Gastrocnemius medialis (tissue), 4 donors: Measurements from ENCODE around the gene ZNF513. TPM values are rescaled to one million over a fixed set of nuclear protein-coding genes. Genes with fewer than 3 reads are reported as not detected.

Experiments used
- ATAC-seq, 2 donors: fragments of 150-250 bp; one replicate each; pipeline ENCODE4 v1.9.1; 2016
- DNase-seq, 2 donors: peaks; one replicate each; pipeline ENCODE4 v3.0.0-alpha.2; 2019
- H3K27ac ChIP-seq, 4 donors: fragments of 200-600 bp; sonication (generic); 1 replicate in 1 of 4; 2 replicates in 3 of 4; pipeline ENCODE4 v1.5.1; 2016 to 2018; ENCODE audit warnings: mild to moderate bottlenecking in 2 of 4, moderate library complexity in 1 of 4
- H3K27me3 ChIP-seq, 3 donors: fragments of 200-600 bp; sonication (generic) in 2 of 3; 1 replicate in 1 of 3; 2 replicates in 2 of 3; pipeline versions ENCODE4 v1.5.1 to v1.6.0; 2016 to 2019; ENCODE audit warnings: mild to moderate bottlenecking in 1 of 3, moderate library complexity in 1 of 3
- H3K36me3 ChIP-seq, 2 donors: fragments of 200-600 bp; sonication (generic) in 1 of 2; one replicate each; pipeline ENCODE4 v1.5.1; 2017 to 2018
- H3K4me1 ChIP-seq, 2 donors: fragments of 200-600 bp; sonication (generic) in 1 of 2; one replicate each; pipeline ENCODE4 v1.5.1; 2016 to 2017; ENCODE audit warnings: mild to moderate bottlenecking in 2 of 2
- H3K4me3 ChIP-seq, 4 donors: fragments of 200-600 bp; sonication (generic) in 3 of 4; 1 replicate in 1 of 4; 2 replicates in 3 of 4; pipeline ENCODE4 v1.5.1; 2016 to 2019; ENCODE audit warnings: mild to moderate bottlenecking in 2 of 4
- H3K9me3 ChIP-seq, 3 donors: fragments of 200-600 bp; sonication (generic) in 2 of 3; 1 replicate in 1 of 3; 2 replicates in 2 of 3; pipeline ENCODE4 v1.5.1; 2016 to 2019
- CTCF ChIP-seq, 5 experiments: fragments of 450-650 bp in 3 of 5; fragments of 200-600 bp in 2 of 5; sonication (generic) in 2 of 5; IDR thresholded peaks in 4 of 5; conservative IDR thresholded peaks in 1 of 5; 1 replicate in 4 of 5; 2 replicates in 1 of 5; pipeline ENCODE4 v1.5.1; 2016 to 2019; ENCODE audit warnings: antibody characterized with exemption in 5 of 5, mild to moderate bottlenecking in 3 of 5, moderate library complexity in 3 of 5
- POLR2A ChIP-seq, 2 donors: fragments of 450-650 bp; IDR thresholded peaks; one replicate each; pipeline ENCODE4 v1.6.1; 2017; ENCODE audit warnings: antibody characterized with exemption in 2 of 2, mild to moderate bottlenecking in 2 of 2, moderate library complexity in 2 of 2
- in situ Hi-C, 4 donors: fragments of 200-750 bp; cut with MboI; loops; one replicate each; pipeline versions ENCODE4 v1.15.0 to v1.8.0; 2017; ENCODE audit warnings: low sequenced_read_pairs in 4 of 4
- intact Hi-C: fragments of 100-400 bp; cut with DNase I; formaldehyde crosslinking; loops from one replicate; pipeline ENCODE4 v1.15.1; 2023; ENCODE audit warnings: low total_unique reads
- total RNA-seq, 4 donors: library from RNA; depleted of rRNA; stranded (reverse); fragments of >200 nt; gene quantifications; one replicate each; pipeline versions ENCODE4 v1.1.0 to v1.2.3, GENCODE V29; 2016

ZNF513 gene
- total RNA-seq, 4 donors from 2014 or later: 2.0 to 7.6 (median 4.5) TPM

- H3K4me3 ChIP-seq: no peak overlapping the region
- no peak for ATAC-seq
- no peak for DNase-seq
- H3K27me3 ChIP-seq: no peaks in the 10 kb centered on the region
- no peaks in the 10 kb centered on the region for H3K9me3 ChIP-seq
- TF ChIP-seq POLR2A (IDR thresholded peaks at IDR 0.05): no peak
- TF ChIP-seq CTCF (IDR thresholded peaks at IDR 0.05 in 4 of 5, conservative IDR thresholded peaks at IDR 0.05 in 1 of 5): no peak
- intact Hi-C loops: no loop called here
- in situ Hi-C loops: no loop called here
- no peaks in the 10 kb centered on the region for H3K36me3 ChIP-seq
- no peak overlapping the region for H3K27ac ChIP-seq
- no peaks in the 10 kb centered on the region for H3K4me1 ChIP-seq
These were observed 35.6 kb upstream of the ZNF513 start for GRCh38 chr2:27416151-27416550.

- Histone ChIP-seq H3K27me3 (no peaks in the 10 kb centered on the region), H3K4me3 (no peak overlapping the region), H3K4me1 (peaks cover 12 to 19% of the 10 kb centered on the region in 2 donors), H3K27ac (no peak overlapping the region), H3K9me3 (no peaks in the 10 kb centered on the region), H3K36me3 (no peaks in the 10 kb centered on the region)
- DNase-seq (no peak), ATAC-seq (no peak)
- TF ChIP-seq CTCF (IDR thresholded peaks at IDR 0.05 in 4 of 5, conservative IDR thresholded peaks at IDR 0.05 in 1 of 5) (no peak), POLR2A (IDR thresholded peaks at IDR 0.05) (no peak)
- intact Hi-C loops (no loop called here), in situ Hi-C loops (no loop called here)
These were observed 32.1 kb upstream of the ZNF513 start for GRCh38 chr2:27412419-27413152.

GRCh38 chr2:27409321-27410073 is 29.0 kb upstream of the ZNF513 start, which contains the start of gene PPM1G:
Gene PPM1G (minus strand): TSS chr2:27409591. CDS start chr2:27409422, 169 bp downstream.
- Histone ChIP-seq H3K4me3 (peak within 1 kb of the TSS; percentile 74 to 98 (median 96)), H3K27ac (peak within 1 kb of the TSS; percentile 89 to 97 (median 94)), H3K4me1 (peaks cover 15 to 24% of the 10 kb centered on the region in 2 donors), H3K36me3 (no peaks in the 10 kb centered on the region), H3K27me3 (no peaks in the 10 kb centered on the region), H3K9me3 (no peaks in the 10 kb centered on the region)
- TF ChIP-seq POLR2A (IDR thresholded peaks at IDR 0.05) (peak; percentile 57 to 72), CTCF (IDR thresholded peaks at IDR 0.05 in 4 of 5, conservative IDR thresholded peaks at IDR 0.05 in 1 of 5) (peak in 2 of 5 experiments; percentile 12 to 16)
- intact Hi-C loops (loop anchor here (1.0 to 2.0 kb wide), 4 partner anchors 19 to 220 kb away; partner anchors contain the start of genes CCDC121, GPN1, GTF3C2 and NRBP1), in situ Hi-C loops (no loop called here)
- ATAC-seq: peak; percentile 94 to 95
- DNase-seq: peak; percentile 90 to 92

GRCh38 chr2:27408601-27409320 is 28.2 kb upstream of the ZNF513 start:
- in situ Hi-C loops: no loop called here
- H3K9me3 ChIP-seq: no peaks in the 10 kb centered on the region
- no peaks in the 10 kb centered on the region for H3K27me3 ChIP-seq
- peak overlapping the region; percentile 89 to 97 (median 94) for H3K27ac ChIP-seq
- ATAC-seq (peak; percentile 37 to 54), DNase-seq (no peak)
- peaks cover 15 to 24% of the 10 kb centered on the region in 2 donors for H3K4me1 ChIP-seq
- H3K36me3 ChIP-seq: no peaks in the 10 kb centered on the region
- peak overlapping the region; percentile 74 to 98 (median 96) for H3K4me3 ChIP-seq
- TF ChIP-seq POLR2A (IDR thresholded peaks at IDR 0.05) (no peak), CTCF (IDR thresholded peaks at IDR 0.05 in 4 of 5, conservative IDR thresholded peaks at IDR 0.05 in 1 of 5) (peak in 1 of 5 experiments; percentile 24)
- intact Hi-C loops: loop anchor here (1.0 to 2.0 kb wide), 5 partner anchors 20 to 221 kb away; partner anchors contain the start of genes CCDC121, GPN1, GTF3C2 and IFT172
